ENCODE measurements around the gene CDKL1.
"Not testable (repeated sequence)": the region's sequence is repeated elsewhere in the genome, so short reads cannot be mapped to it uniquely, and the experiment has no call there.

Gene CDKL1

GRCh38 chr14:50360851-50361250 lies 35.8 kb downstream of the CDKL1 start:
- Histone ChIP-seq H3K4me1 (ENCODE audit: insufficient read depth, low read length) (no peaks in the 10 kb centered on the region), H3K27me3 (ENCODE audit: insufficient read depth, low read length) (no peaks in the 10 kb centered on the region), H3K4me3 (ENCODE audit: low read length) (no peak overlapping the region), H2AFZ (ENCODE audit: low read depth, low read length) (no peak overlapping the region), H3K36me3 (ENCODE audit: insufficient read depth, low read length) (no peaks in the 10 kb centered on the region), H3K9me3 (ENCODE audit: low read length) (no peaks in the 10 kb centered on the region)

GRCh38 chr14:50360093-50360492 lies 36.6 kb downstream of the CDKL1 start:
- H3K36me3 ChIP-seq (ENCODE audit: insufficient read depth, low read length), result no peaks in the 10 kb centered on the region
- no peaks in the 10 kb centered on the region for H3K4me1 ChIP-seq (ENCODE audit: insufficient read depth, low read length)
- H2AFZ ChIP-seq (ENCODE audit: low read depth, low read length), result no peak overlapping the region
- no peaks in the 10 kb centered on the region for H3K27me3 ChIP-seq (ENCODE audit: insufficient read depth, low read length)
- H3K4me3 ChIP-seq (ENCODE audit: low read length), result no peak overlapping the region
- no peaks in the 10 kb centered on the region for H3K9me3 ChIP-seq (ENCODE audit: low read length)

- no peak overlapping the region for H3K4me3 ChIP-seq (ENCODE audit: low read length)
- H3K9me3 ChIP-seq (ENCODE audit: low read length), result no peaks in the 10 kb centered on the region
- H3K4me1 ChIP-seq (ENCODE audit: insufficient read depth, low read length), result no peaks in the 10 kb centered on the region
- H2AFZ ChIP-seq (ENCODE audit: low read depth, low read length), result no peak overlapping the region
- H3K36me3 ChIP-seq (ENCODE audit: insufficient read depth, low read length), result no peaks in the 10 kb centered on the region
- H3K27me3 ChIP-seq (ENCODE audit: insufficient read depth, low read length), result no peaks in the 10 kb centered on the region
Observed at GRCh38 chr14:50359631-50360030, 37.0 kb downstream of the CDKL1 start.

- H3K27me3 ChIP-seq (ENCODE audit: insufficient read depth, low read length), result no peaks in the 10 kb centered on the region
- no peaks in the 10 kb centered on the region for H3K36me3 ChIP-seq (ENCODE audit: insufficient read depth, low read length)
- H3K4me1 ChIP-seq (ENCODE audit: insufficient read depth, low read length), result no peaks in the 10 kb centered on the region
- H3K9me3 ChIP-seq (ENCODE audit: low read length), result no peaks in the 10 kb centered on the region
- H3K4me3 ChIP-seq (ENCODE audit: low read length), result no peak overlapping the region
- no peak overlapping the region for H2AFZ ChIP-seq (ENCODE audit: low read depth, low read length)
Observed at GRCh38 chr14:50357753-50358395, 38.8 kb downstream of the CDKL1 start.

GRCh38 chr14:50357124-50357523 lies 39.6 kb downstream of the CDKL1 start:
- Histone ChIP-seq H3K4me1 (ENCODE audit: insufficient read depth, low read length) (no peaks in the 10 kb centered on the region), H3K4me3 (ENCODE audit: low read length) (no peak overlapping the region), H3K36me3 (ENCODE audit: insufficient read depth, low read length) (no peaks in the 10 kb centered on the region), H3K9me3 (ENCODE audit: low read length) (no peaks in the 10 kb centered on the region), H2AFZ (ENCODE audit: low read depth, low read length) (no peak overlapping the region), H3K27me3 (ENCODE audit: insufficient read depth, low read length) (no peaks in the 10 kb centered on the region)

GRCh38 chr14:50356283-50356682 lies 40.4 kb downstream of the CDKL1 start:
- H3K4me1 ChIP-seq (ENCODE audit: insufficient read depth, low read length); H3K9me3 ChIP-seq (ENCODE audit: low read length); H3K4me3 ChIP-seq (ENCODE audit: low read length); H3K27me3 ChIP-seq (ENCODE audit: insufficient read depth, low read length); H2AFZ ChIP-seq (ENCODE audit: low read depth, low read length); H3K36me3 ChIP-seq (ENCODE audit: insufficient read depth, low read length): not testable (repeated sequence)

- Histone ChIP-seq H3K27me3 (ENCODE audit: insufficient read depth, low read length) (no peaks in the 10 kb centered on the region), H3K36me3 (ENCODE audit: insufficient read depth, low read length) (no peaks in the 10 kb centered on the region), H3K9me3 (ENCODE audit: low read length) (no peaks in the 10 kb centered on the region), H3K4me1 (ENCODE audit: insufficient read depth, low read length) (no peaks in the 10 kb centered on the region), H2AFZ (ENCODE audit: low read depth, low read length) (no peak overlapping the region), H3K4me3 (ENCODE audit: low read length) (no peak overlapping the region)
Observed at GRCh38 chr14:50355692-50356091, 41.0 kb downstream of the CDKL1 start.

GRCh38 chr14:50354527-50354926 lies 42.2 kb downstream of the CDKL1 start:
- no peaks in the 10 kb centered on the region for H3K27me3 ChIP-seq (ENCODE audit: insufficient read depth, low read length)
- H2AFZ ChIP-seq (ENCODE audit: low read depth, low read length), result no peak overlapping the region
- no peak overlapping the region for H3K4me3 ChIP-seq (ENCODE audit: low read length)
- no peaks in the 10 kb centered on the region for H3K4me1 ChIP-seq (ENCODE audit: insufficient read depth, low read length)
- H3K36me3 ChIP-seq (ENCODE audit: insufficient read depth, low read length), result no peaks in the 10 kb centered on the region
- H3K9me3 ChIP-seq (ENCODE audit: low read length), result no peaks in the 10 kb centered on the region

- no peak overlapping the region for H3K4me3 ChIP-seq (ENCODE audit: low read length)
- no peaks in the 10 kb centered on the region for H3K36me3 ChIP-seq (ENCODE audit: insufficient read depth, low read length)
- no peaks in the 10 kb centered on the region for H3K27me3 ChIP-seq (ENCODE audit: insufficient read depth, low read length)
- H3K4me1 ChIP-seq (ENCODE audit: insufficient read depth, low read length), result no peaks in the 10 kb centered on the region
- no peaks in the 10 kb centered on the region for H3K9me3 ChIP-seq (ENCODE audit: low read length)
- no peak overlapping the region for H2AFZ ChIP-seq (ENCODE audit: low read depth, low read length)
Observed at GRCh38 chr14:50353126-50353525, 43.6 kb downstream of the CDKL1 start.

- no peak overlapping the region for H3K4me3 ChIP-seq (ENCODE audit: low read length)
- H2AFZ ChIP-seq (ENCODE audit: low read depth, low read length), result no peak overlapping the region
- H3K27me3 ChIP-seq (ENCODE audit: insufficient read depth, low read length), result no peaks in the 10 kb centered on the region
- H3K36me3 ChIP-seq (ENCODE audit: insufficient read depth, low read length), result no peaks in the 10 kb centered on the region
- H3K9me3 ChIP-seq (ENCODE audit: low read length), result no peaks in the 10 kb centered on the region
- no peaks in the 10 kb centered on the region for H3K4me1 ChIP-seq (ENCODE audit: insufficient read depth, low read length)
Observed at GRCh38 chr14:50352584-50352983, 44.1 kb downstream of the CDKL1 start.

GRCh38 chr14:50350975-50351374 lies 45.7 kb downstream of the CDKL1 start:
- Histone ChIP-seq H3K4me1 (ENCODE audit: insufficient read depth, low read length) (peaks cover 2% of the 10 kb centered on the region), H2AFZ (ENCODE audit: low read depth, low read length) (no peak overlapping the region), H3K27me3 (ENCODE audit: insufficient read depth, low read length) (no peaks in the 10 kb centered on the region), H3K9me3 (ENCODE audit: low read length) (no peaks in the 10 kb centered on the region), H3K4me3 (ENCODE audit: low read length) (no peak overlapping the region), H3K36me3 (ENCODE audit: insufficient read depth, low read length) (no peaks in the 10 kb centered on the region)

GRCh38 chr14:50348933-50349332 lies 47.7 kb downstream of the CDKL1 start:
- H3K4me3 ChIP-seq (ENCODE audit: low read length), result no peak overlapping the region
- peaks cover 5% of the 10 kb centered on the region for H3K4me1 ChIP-seq (ENCODE audit: insufficient read depth, low read length)
- H3K27me3 ChIP-seq (ENCODE audit: insufficient read depth, low read length), result no peaks in the 10 kb centered on the region
- no peaks in the 10 kb centered on the region for H3K9me3 ChIP-seq (ENCODE audit: low read length)
- no peaks in the 10 kb centered on the region for H3K36me3 ChIP-seq (ENCODE audit: insufficient read depth, low read length)
- H2AFZ ChIP-seq (ENCODE audit: low read depth, low read length), result no peak overlapping the region

- Histone ChIP-seq H2AFZ (ENCODE audit: low read depth, low read length) (no peak overlapping the region), H3K27me3 (ENCODE audit: insufficient read depth, low read length) (no peaks in the 10 kb centered on the region), H3K36me3 (ENCODE audit: insufficient read depth, low read length) (no peaks in the 10 kb centered on the region), H3K4me3 (ENCODE audit: low read length) (no peak overlapping the region), H3K9me3 (ENCODE audit: low read length) (no peaks in the 10 kb centered on the region), H3K4me1 (ENCODE audit: insufficient read depth, low read length) (peaks cover 6% of the 10 kb centered on the region)
Observed at GRCh38 chr14:50347521-50347920, 49.2 kb downstream of the CDKL1 start.

GRCh38 chr14:50345846-50346422 lies 50.7 kb downstream of the CDKL1 start:
- peaks cover 9% of the 10 kb centered on the region for H3K4me1 ChIP-seq (ENCODE audit: insufficient read depth, low read length)
- no peak overlapping the region for H2AFZ ChIP-seq (ENCODE audit: low read depth, low read length)
- H3K36me3 ChIP-seq (ENCODE audit: insufficient read depth, low read length), result no peaks in the 10 kb centered on the region
- H3K9me3 ChIP-seq (ENCODE audit: low read length), result no peaks in the 10 kb centered on the region
- no peaks in the 10 kb centered on the region for H3K27me3 ChIP-seq (ENCODE audit: insufficient read depth, low read length)
- H3K4me3 ChIP-seq (ENCODE audit: low read length), result no peak overlapping the region

Data from neuron (in vitro differentiated cells).